Measurements from ENCODE around the gene RPRM.

RPRM gene

GRCh38 chr2:153497938-153498629, 19.5 kb upstream of the RPRM start:
- no peak overlapping the region for H3K27ac ChIP-seq
- TF ChIP-seq CTCF (conservative IDR thresholded peaks at IDR 0.05) (peak; percentile 70), ZFX (IDR thresholded peaks at IDR 0.05) (no peak)

GRCh38 chr2:153495725-153496124, 17.2 kb upstream of the RPRM start:
- H3K27ac ChIP-seq = no peak overlapping the region
- TF ChIP-seq ZFX (IDR thresholded peaks at IDR 0.05) (no peak), CTCF (conservative IDR thresholded peaks at IDR 0.05) (no peak)

GRCh38 chr2:153488072-153488471, 9.5 kb upstream of the RPRM start:
- TF ChIP-seq ZFX (IDR thresholded peaks at IDR 0.05) (no peak), CTCF (conservative IDR thresholded peaks at IDR 0.05) (no peak)
- no peak overlapping the region for H3K27ac ChIP-seq

GRCh38 chr2:153487448-153487847, 8.9 kb upstream of the RPRM start:
- TF ChIP-seq CTCF (conservative IDR thresholded peaks at IDR 0.05) (no peak), ZFX (IDR thresholded peaks at IDR 0.05) (no peak)
- H3K27ac ChIP-seq = no peak overlapping the region

- no peak overlapping the region for H3K27ac ChIP-seq
- TF ChIP-seq CTCF (conservative IDR thresholded peaks at IDR 0.05) = no peak
- no peak for TF ChIP-seq ZFX (IDR thresholded peaks at IDR 0.05)
Observed at GRCh38 chr2:153479573-153479972, 1.0 kb upstream of the RPRM start.

GRCh38 chr2:153477636-153478288, 800 bp downstream of the RPRM start:
- no peak overlapping the region for H3K27ac ChIP-seq
- no peak for TF ChIP-seq ZFX (IDR thresholded peaks at IDR 0.05)
- TF ChIP-seq CTCF (conservative IDR thresholded peaks at IDR 0.05) = no peak

GRCh38 chr2:153476816-153477635, 1.5 kb downstream of the RPRM start:
- H3K27ac ChIP-seq = no peak overlapping the region
- TF ChIP-seq ZFX (IDR thresholded peaks at IDR 0.05) (no peak), CTCF (conservative IDR thresholded peaks at IDR 0.05) (no peak)

All from C4-2B (cell line).